ENCODE results near the gene TMEM179.

- TF ChIP-seq MAX (IDR thresholded peaks at IDR 0.05) (no peak), RAD21 (IDR thresholded peaks at IDR 0.05; ENCODE audit: low read depth) (no peak), TAF1 (IDR thresholded peaks at IDR 0.05; ENCODE audit: low read depth) (no peak)
Measured at GRCh38 chr14:104552738-104553125, 51.8 kb downstream of the TMEM179 start.
